Dedifferentiated amniotic fluid mesenchymal stem cell (primary cell): ENCODE measurements around the gene NMRK2.
"Not testable (repeated sequence)": the region's sequence is repeated elsewhere in the genome, so short reads cannot be mapped to it uniquely, and the experiment has no call there.

Source experiments
- DNase-seq: peaks from one replicate; pipeline ENCODE4 v3.0.0-alpha.2; 2016; ENCODE audit errors: extremely low spot score

Gene NMRK2

GRCh38 chr19:3964256-3965194 lies 31.7 kb downstream of the NMRK2 start:
- no peak for DNase-seq

GRCh38 chr19:3966051-3967017 lies 33.5 kb downstream of the NMRK2 start:
- no peak for DNase-seq

GRCh38 chr19:3967983-3968382 lies 35.1 kb downstream of the NMRK2 start:
- DNase-seq, result not testable (repeated sequence)

- DNase-seq, result peak; percentile 99
Measured at GRCh38 chr19:3968556-3969434, 35.9 kb downstream of the NMRK2 start.

- peak; percentile 54 for DNase-seq
Measured at GRCh38 chr19:3969435-3970312, 36.8 kb downstream of the NMRK2 start.

- DNase-seq, result no peak
Measured at GRCh38 chr19:3970313-3970807, 37.5 kb downstream of the NMRK2 start.

GRCh38 chr19:3970808-3971598 lies 38.1 kb downstream of the NMRK2 start, which contains the start of gene DAPK3:
Gene DAPK3 (minus strand): TSS chr19:3971099. CDS start chr19:3969735, 1,364 bp downstream.
- DNase-seq, result peak; percentile 98

- DNase-seq, result no peak
Measured at GRCh38 chr19:3975144-3975543, 42.3 kb downstream of the NMRK2 start.

- DNase-seq, result no peak
Measured at GRCh38 chr19:3975637-3976087, 42.8 kb downstream of the NMRK2 start.

GRCh38 chr19:3976495-3977241 lies 43.8 kb downstream of the NMRK2 start:
- no peak for DNase-seq

- no peak for DNase-seq
Measured at GRCh38 chr19:3977242-3978143, 44.6 kb downstream of the NMRK2 start.

- no peak for DNase-seq
Measured at GRCh38 chr19:3978145-3978544, 45.3 kb downstream of the NMRK2 start.

- no peak for DNase-seq
Measured at GRCh38 chr19:3979289-3979673, 46.4 kb downstream of the NMRK2 start.

- DNase-seq, result no peak
Measured at GRCh38 chr19:3979674-3980352, 46.9 kb downstream of the NMRK2 start.

- DNase-seq, result no peak
Measured at GRCh38 chr19:3980353-3981251, 47.7 kb downstream of the NMRK2 start.

- DNase-seq, result no peak
Measured at GRCh38 chr19:3981373-3981735, 48.5 kb downstream of the NMRK2 start.
